ENCODE measurements around the gene IL18. TPM values are rescaled to one million over a fixed set of nuclear protein-coding genes. Genes with fewer than 3 reads are reported as not detected.

IL18 gene
- total RNA-seq, 2 experiments from 2014 or later: not detected

- DNase-seq: no peak
- Mint-ChIP-seq H3K27me3 (peaks cover 14% of the 10 kb centered on the region), H3K4me3 (no peak overlapping the region), H3K27ac (no peak overlapping the region), H3K4me1 (ENCODE audit: low read depth) (no peaks in the 10 kb centered on the region), H3K36me3 (no peaks in the 10 kb centered on the region), H3K9me3 (no peaks in the 10 kb centered on the region)
- ChIA-PET POLR2A (no interaction called here), CTCF (no interaction called here)
- intact Hi-C loops (cut with micrococcal nuclease): no loop called here
Observed at GRCh38 chr11:112182867-112183266, 19.0 kb upstream of the IL18 start.

- Mint-ChIP-seq H3K36me3 (no peaks in the 10 kb centered on the region), H3K4me1 (ENCODE audit: low read depth) (peaks cover 8% of the 10 kb centered on the region), H3K27ac (no peak overlapping the region), H3K27me3 (peaks cover 23% of the 10 kb centered on the region), H3K9me3 (no peaks in the 10 kb centered on the region), H3K4me3 (no peak overlapping the region)
- ChIA-PET CTCF (no interaction called here), POLR2A (no interaction called here)
- intact Hi-C loops (cut with micrococcal nuclease): loop anchor here (10.0 kb wide), 1 partner anchor 245 kb away; the partner anchor contains the start of gene DIXDC1
- DNase-seq: no peak
Observed at GRCh38 chr11:112179601-112180000, 15.7 kb upstream of the IL18 start.

GRCh38 chr11:112178936-112179335 is 15.0 kb upstream of the IL18 start:
- H3K4me3 Mint-ChIP-seq: no peak overlapping the region
- POLR2A ChIA-PET: no interaction called here
- intact Hi-C loops (cut with micrococcal nuclease): loop anchor here (10.0 kb wide), 1 partner anchor 244 kb away; the partner anchor contains the start of gene DIXDC1
- H3K27me3 Mint-ChIP-seq: peaks cover 24% of the 10 kb centered on the region
- no peak for DNase-seq
- no peaks in the 10 kb centered on the region for H3K9me3 Mint-ChIP-seq
- peaks cover 9% of the 10 kb centered on the region for H3K4me1 Mint-ChIP-seq (ENCODE audit: low read depth)
- CTCF ChIA-PET: no interaction called here
- no peaks in the 10 kb centered on the region for H3K36me3 Mint-ChIP-seq
- no peak overlapping the region for H3K27ac Mint-ChIP-seq

GRCh38 chr11:112178428-112178827 is 14.5 kb upstream of the IL18 start:
- CTCF ChIA-PET: no interaction called here
- POLR2A ChIA-PET: interaction anchor here (0.6 kb wide), 1 partner anchor 247 kb away, joined by 3 read pairs; no protein-coding TSS in a partner anchor
- Mint-ChIP-seq H3K27me3 (peaks cover 23% of the 10 kb centered on the region), H3K9me3 (no peaks in the 10 kb centered on the region), H3K4me3 (no peak overlapping the region), H3K36me3 (no peaks in the 10 kb centered on the region), H3K27ac (no peak overlapping the region), H3K4me1 (ENCODE audit: low read depth) (peaks cover 9% of the 10 kb centered on the region)
- intact Hi-C loops (cut with micrococcal nuclease): loop anchor here (10.0 kb wide), 1 partner anchor 244 kb away; the partner anchor contains the start of gene DIXDC1
- no peak for DNase-seq

- H3K27ac Mint-ChIP-seq: no peak overlapping the region
- ChIA-PET CTCF (interaction anchor here (0.9 kb wide), 1 partner anchor 64 kb away, joined by 4 read pairs; no protein-coding TSS in a partner anchor), POLR2A (no interaction called here)
- no peak for DNase-seq
- H3K27me3 Mint-ChIP-seq: peaks cover 23% of the 10 kb centered on the region
- peaks cover 9% of the 10 kb centered on the region for H3K4me1 Mint-ChIP-seq (ENCODE audit: low read depth)
- no peak overlapping the region for H3K4me3 Mint-ChIP-seq
- intact Hi-C loops (cut with micrococcal nuclease): loop anchor here (10.0 kb wide), 1 partner anchor 243 kb away; the partner anchor contains the start of gene DIXDC1
- H3K36me3 Mint-ChIP-seq: no peaks in the 10 kb centered on the region
- no peaks in the 10 kb centered on the region for H3K9me3 Mint-ChIP-seq
Observed at GRCh38 chr11:112177589-112177988, 13.7 kb upstream of the IL18 start.

GRCh38 chr11:112176077-112176476 is 12.2 kb upstream of the IL18 start:
- H3K27ac Mint-ChIP-seq: no peak overlapping the region
- intact Hi-C loops (cut with micrococcal nuclease): loop anchor here (10.0 kb wide), 1 partner anchor 241 kb away; the partner anchor contains the start of gene DIXDC1
- no peak overlapping the region for H3K4me3 Mint-ChIP-seq
- peaks cover 23% of the 10 kb centered on the region for H3K27me3 Mint-ChIP-seq
- no peaks in the 10 kb centered on the region for H3K9me3 Mint-ChIP-seq
- H3K36me3 Mint-ChIP-seq: no peaks in the 10 kb centered on the region
- DNase-seq: no peak
- ChIA-PET CTCF (interaction anchor here (0.9 to 1.4 kb wide), 3 partner anchors 62 to 65 kb away, joined by 3 to 21 read pairs (median 4); no protein-coding TSS in a partner anchor), POLR2A (no interaction called here)
- H3K4me1 Mint-ChIP-seq (ENCODE audit: low read depth): peaks cover 11% of the 10 kb centered on the region

GRCh38 chr11:112175599-112175952 is 11.7 kb upstream of the IL18 start:
- ChIA-PET POLR2A (no interaction called here), CTCF (interaction anchor here (0.6 to 1.4 kb wide), 9 partner anchors 15 to 89 kb away, joined by 3 to 21 read pairs (median 3); partner anchors contain the start of genes SDHD and TIMM8B)
- Mint-ChIP-seq H3K27me3 (peaks cover 20% of the 10 kb centered on the region), H3K9me3 (no peaks in the 10 kb centered on the region), H3K4me1 (ENCODE audit: low read depth) (peaks cover 11% of the 10 kb centered on the region), H3K4me3 (no peak overlapping the region), H3K27ac (no peak overlapping the region), H3K36me3 (no peaks in the 10 kb centered on the region)
- no peak for DNase-seq
- intact Hi-C loops (cut with micrococcal nuclease): loop anchor here (1.0 to 10.0 kb wide), 3 partner anchors 62 to 296 kb away; partner anchors contain the start of genes CFAP68, DIXDC1 and FDXACB1

GRCh38 chr11:112174789-112175598 is 11.1 kb upstream of the IL18 start, which contains the start of gene BCO2:
BCO2 (plus strand) TSS chr11:112175512; CDS start chr11:112175602, 90 bp downstream.
- CTCF ChIA-PET: interaction anchor here (0.6 to 1.4 kb wide), 9 partner anchors 15 to 88 kb away, joined by 3 to 21 read pairs (median 3); partner anchors contain the start of genes SDHD and TIMM8B
- H3K4me3 Mint-ChIP-seq: peak within 1 kb of the TSS; percentile 50
- H3K27ac Mint-ChIP-seq: no peak within 1 kb of the TSS
- H3K4me1 Mint-ChIP-seq (ENCODE audit: low read depth): peaks cover 11% of the 10 kb centered on the region
- H3K9me3 Mint-ChIP-seq: no peaks in the 10 kb centered on the region
- H3K36me3 Mint-ChIP-seq: no peaks in the 10 kb centered on the region
- intact Hi-C loops (cut with micrococcal nuclease): loop anchor here (1.0 to 10.0 kb wide), 3 partner anchors 62 to 296 kb away; partner anchors contain the start of genes CFAP68, DIXDC1 and FDXACB1
- peaks cover 16% of the 10 kb centered on the region for H3K27me3 Mint-ChIP-seq
- POLR2A ChIA-PET: no interaction called here
- DNase-seq: peak; percentile 60

- no peak overlapping the region for H3K4me3 Mint-ChIP-seq
- peaks cover 11% of the 10 kb centered on the region for H3K4me1 Mint-ChIP-seq (ENCODE audit: low read depth)
- DNase-seq: no peak
- no peak overlapping the region for H3K27ac Mint-ChIP-seq
- ChIA-PET CTCF (interaction anchor here (1.1 to 1.9 kb wide), 2 partner anchors 60 to 70 kb away, joined by 3 to 9 read pairs; no protein-coding TSS in a partner anchor), POLR2A (interaction anchor here (1.0 kb wide), 1 partner anchor 15 kb away, joined by 3 read pairs; no protein-coding TSS in a partner anchor)
- intact Hi-C loops (cut with micrococcal nuclease): loop anchor here (10.0 kb wide), 1 partner anchor 238 kb away; the partner anchor contains the start of gene DIXDC1
- H3K36me3 Mint-ChIP-seq: no peaks in the 10 kb centered on the region
- H3K9me3 Mint-ChIP-seq: no peaks in the 10 kb centered on the region
- peaks cover 10% of the 10 kb centered on the region for H3K27me3 Mint-ChIP-seq
Observed at GRCh38 chr11:112173152-112173551, 9.3 kb upstream of the IL18 start.

- CTCF ChIA-PET: interaction anchor here (1.0 to 1.9 kb wide), 3 partner anchors 59 to 107 kb away, joined by 3 to 9 read pairs (median 3); no protein-coding TSS in a partner anchor
- Mint-ChIP-seq H3K27ac (no peak overlapping the region), H3K9me3 (no peaks in the 10 kb centered on the region), H3K27me3 (peaks cover 9% of the 10 kb centered on the region), H3K4me3 (no peak overlapping the region), H3K36me3 (no peaks in the 10 kb centered on the region), H3K4me1 (ENCODE audit: low read depth) (peaks cover 11% of the 10 kb centered on the region)
- no peak for DNase-seq
- intact Hi-C loops (cut with micrococcal nuclease): loop anchor here (10.0 kb wide), 1 partner anchor 238 kb away; the partner anchor contains the start of gene DIXDC1
- POLR2A ChIA-PET: interaction anchor here (1.0 kb wide), 1 partner anchor 15 kb away, joined by 3 read pairs; no protein-coding TSS in a partner anchor
Observed at GRCh38 chr11:112172362-112172994, 8.6 kb upstream of the IL18 start.

- intact Hi-C loops (cut with micrococcal nuclease): no loop called here
- H3K36me3 Mint-ChIP-seq: no peaks in the 10 kb centered on the region
- H3K4me3 Mint-ChIP-seq: no peak within 1 kb of the TSS
- CTCF ChIA-PET: interaction anchor here (0.6 kb wide), 1 partner anchor 1618 kb away, joined by 4 read pairs; no protein-coding TSS in a partner anchor
- peaks cover 15% of the 10 kb centered on the region for H3K27me3 Mint-ChIP-seq
- no peak within 1 kb of the TSS for H3K27ac Mint-ChIP-seq
- H3K9me3 Mint-ChIP-seq: no peaks in the 10 kb centered on the region
- no peaks in the 10 kb centered on the region for H3K4me1 Mint-ChIP-seq (ENCODE audit: low read depth)
- DNase-seq: no peak
- POLR2A ChIA-PET: no interaction called here
Observed at GRCh38 chr11:112167145-112167544, 3.3 kb upstream of the IL18 start, which contains the start of gene TEX12. TEX12 (plus strand) TSS chr11:112167372; CDS start chr11:112169269, 1,897 bp downstream.
